ENCODE results near the gene MYO9A. TPM values are rescaled to one million over a fixed set of nuclear protein-coding genes. Genes with fewer than 3 reads are reported as not detected.

The MYO9A gene
- total and polyA plus RNA-seq, 4 donors: 17.2 to 116 (median 40.4) TPM

- H3K27me3 ChIP-seq (ENCODE audit: control insufficient read depth, insufficient read depth, low read length): no peaks in the 10 kb centered on the region
- DNase-seq (ENCODE audit: low read depth in 4 of 6, low spot score in 6 of 6): no peak
- no peaks in the 10 kb centered on the region for H3K4me1 ChIP-seq (ENCODE audit: control insufficient read depth, insufficient read depth, low read length)
- 91% methylated on average over 7 of the region's 10 CpGs for WGBS (ENCODE audit: insufficient coverage)
- H3K27ac ChIP-seq (ENCODE audit: low read depth, low read length): no peak overlapping the region
- no peaks in the 10 kb centered on the region for H3K9me3 ChIP-seq (ENCODE audit: control insufficient read depth, insufficient read depth, low read length)
- H3K4me3 ChIP-seq (ENCODE audit: low read depth, low read length): no peak overlapping the region
- no peaks in the 10 kb centered on the region for H3K36me3 ChIP-seq (ENCODE audit: control insufficient read depth, insufficient read depth, low read length)
Measured at GRCh38 chr15:71790081-71790480, 327.9 kb downstream of the MYO9A start.

DNA sequence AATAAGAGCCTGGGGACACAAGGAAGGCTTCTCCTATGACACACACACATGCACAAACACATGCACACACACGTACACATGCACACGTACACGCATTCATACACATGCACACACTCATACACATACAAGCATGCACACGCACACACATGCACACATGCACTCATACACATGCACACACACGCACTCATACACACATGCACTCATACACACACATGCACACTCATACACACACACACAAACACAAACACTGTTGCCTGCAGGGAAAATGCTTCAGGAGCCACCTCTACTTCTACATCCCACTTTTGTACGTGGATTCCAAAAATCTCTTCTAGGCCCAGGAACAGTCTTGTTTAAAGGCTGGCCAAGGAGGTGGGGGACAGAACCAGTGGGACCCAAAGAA, 328.3 kb downstream of the MYO9A start:
- no peaks in the 10 kb centered on the region for H3K4me1 ChIP-seq (ENCODE audit: control insufficient read depth, insufficient read depth, low read length)
- no peaks in the 10 kb centered on the region for H3K36me3 ChIP-seq (ENCODE audit: control insufficient read depth, insufficient read depth, low read length)
- 97% methylated on average over 5 of the region's 6 CpGs for WGBS (ENCODE audit: insufficient coverage)
- no peak for DNase-seq (ENCODE audit: low read depth in 4 of 6, low spot score in 6 of 6)
- no peaks in the 10 kb centered on the region for H3K9me3 ChIP-seq (ENCODE audit: control insufficient read depth, insufficient read depth, low read length)
- no peak overlapping the region for H3K4me3 ChIP-seq (ENCODE audit: low read depth, low read length)
- no peak overlapping the region for H3K27ac ChIP-seq (ENCODE audit: low read depth, low read length)
- no peaks in the 10 kb centered on the region for H3K27me3 ChIP-seq (ENCODE audit: control insufficient read depth, insufficient read depth, low read length)

DNA sequence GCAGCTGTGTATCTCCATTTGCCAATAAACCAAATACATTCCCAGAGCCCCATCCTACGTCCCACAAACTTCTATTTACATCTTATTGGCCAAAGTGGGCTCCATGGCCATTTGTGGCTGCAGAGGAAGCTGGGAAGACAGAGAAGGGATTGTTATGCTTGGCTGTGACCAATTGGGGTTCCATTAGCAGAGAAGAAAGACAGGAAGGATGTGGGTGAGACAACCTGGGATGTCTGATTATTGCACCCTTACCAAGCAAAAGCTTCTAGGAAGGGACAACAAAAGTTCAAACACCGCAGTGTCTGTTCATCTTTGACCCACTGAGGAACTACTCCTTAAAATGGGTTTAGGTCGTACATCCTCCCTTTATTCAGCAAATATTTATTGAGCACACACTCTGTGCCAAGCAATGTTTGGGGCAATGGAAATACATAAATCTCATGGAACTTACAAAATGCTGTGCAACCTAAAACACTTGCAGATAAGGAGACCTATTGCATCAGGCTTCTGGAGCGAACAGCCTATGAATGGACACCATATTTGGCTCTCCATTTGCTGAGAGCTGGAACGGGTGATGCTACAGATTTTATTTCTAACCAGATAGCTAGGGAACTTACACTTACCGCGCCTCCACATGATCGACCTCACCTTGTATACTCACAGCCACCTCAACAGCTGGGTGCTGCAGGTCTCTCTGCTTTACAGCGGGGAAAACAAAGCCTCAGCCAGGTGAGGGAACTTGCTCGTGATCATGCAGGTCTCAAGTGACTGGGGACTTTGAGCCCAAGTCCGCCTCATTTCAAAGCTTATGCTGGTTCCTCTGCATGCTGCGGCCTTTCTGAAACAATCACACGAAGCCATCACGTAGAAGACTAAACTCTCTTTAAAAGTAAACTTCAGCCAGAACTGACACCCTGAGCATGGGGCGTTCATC, 329.0 kb downstream of the MYO9A start:
- Histone ChIP-seq H3K36me3 (ENCODE audit: control insufficient read depth, insufficient read depth, low read length) (no peaks in the 10 kb centered on the region), H3K4me3 (ENCODE audit: low read depth, low read length) (no peak overlapping the region), H3K4me1 (ENCODE audit: control insufficient read depth, insufficient read depth, low read length) (no peaks in the 10 kb centered on the region), H3K27me3 (ENCODE audit: control insufficient read depth, insufficient read depth, low read length) (no peaks in the 10 kb centered on the region), H3K27ac (ENCODE audit: low read depth, low read length) (no peak overlapping the region), H3K9me3 (ENCODE audit: control insufficient read depth, insufficient read depth, low read length) (no peaks in the 10 kb centered on the region)
- 97% methylated on average over 12 of the region's 15 CpGs for WGBS (ENCODE audit: insufficient coverage)
- DNase-seq (ENCODE audit: low read depth in 4 of 6, low spot score in 6 of 6): no peak

DNA sequence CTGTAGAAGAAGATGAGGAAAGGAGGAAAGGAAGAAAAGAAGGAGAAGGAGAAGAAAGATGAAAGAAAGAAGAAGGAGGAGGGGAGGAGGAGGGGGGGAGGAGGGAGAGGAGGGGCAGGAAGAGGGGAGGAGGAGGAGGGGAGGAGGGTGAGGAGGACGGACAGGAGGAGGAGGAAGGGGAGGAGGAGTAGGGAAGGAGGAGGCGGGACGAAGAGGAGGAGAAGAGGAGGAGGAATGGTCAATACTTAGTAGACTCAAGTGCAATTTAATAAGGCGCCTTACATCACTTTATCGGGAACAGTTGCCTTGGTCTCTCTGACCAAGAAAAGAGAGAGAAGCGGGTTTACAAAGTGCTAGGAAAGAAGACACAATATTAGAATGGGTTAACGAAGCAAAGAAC, 331.3 kb downstream of the MYO9A start:
- H3K36me3 ChIP-seq (ENCODE audit: control insufficient read depth, insufficient read depth, low read length): peaks cover 3% of the 10 kb centered on the region
- H3K27me3 ChIP-seq (ENCODE audit: control insufficient read depth, insufficient read depth, low read length): no peaks in the 10 kb centered on the region
- 84% methylated on average over 7 of the region's 7 CpGs for WGBS (ENCODE audit: insufficient coverage)
- no peak overlapping the region for H3K27ac ChIP-seq (ENCODE audit: low read depth, low read length)
- no peak overlapping the region for H3K4me3 ChIP-seq (ENCODE audit: low read depth, low read length)
- H3K4me1 ChIP-seq (ENCODE audit: control insufficient read depth, insufficient read depth, low read length): no peaks in the 10 kb centered on the region
- no peak for DNase-seq (ENCODE audit: low read depth in 4 of 6, low spot score in 6 of 6)
- no peaks in the 10 kb centered on the region for H3K9me3 ChIP-seq (ENCODE audit: control insufficient read depth, insufficient read depth, low read length)

- no peaks in the 10 kb centered on the region for H3K9me3 ChIP-seq (ENCODE audit: control insufficient read depth, insufficient read depth, low read length)
- H3K27me3 ChIP-seq (ENCODE audit: control insufficient read depth, insufficient read depth, low read length): no peaks in the 10 kb centered on the region
- no peak for DNase-seq (ENCODE audit: low read depth in 4 of 6, low spot score in 6 of 6)
- no peak overlapping the region for H3K27ac ChIP-seq (ENCODE audit: low read depth, low read length)
- H3K4me3 ChIP-seq (ENCODE audit: low read depth, low read length): no peak overlapping the region
- WGBS (ENCODE audit: insufficient coverage): 100% methylated on average over 1 of the region's 2 CpGs
- peaks cover 5% of the 10 kb centered on the region for H3K36me3 ChIP-seq (ENCODE audit: control insufficient read depth, insufficient read depth, low read length)
- H3K4me1 ChIP-seq (ENCODE audit: control insufficient read depth, insufficient read depth, low read length): no peaks in the 10 kb centered on the region
Measured at GRCh38 chr15:71785996-71786395, 332.0 kb downstream of the MYO9A start.

GRCh38 chr15:71784719-71785118, 333.2 kb downstream of the MYO9A start:
- 74% methylated on average over 6 of the region's 6 CpGs for WGBS (ENCODE audit: insufficient coverage)
- H3K9me3 ChIP-seq (ENCODE audit: control insufficient read depth, insufficient read depth, low read length): no peaks in the 10 kb centered on the region

GRCh38 chr15:71782422-71783165, 335.4 kb downstream of the MYO9A start:
- no peak overlapping the region for H3K27ac ChIP-seq (ENCODE audit: low read depth, low read length)
- 90% methylated on average over 2 of the region's 10 CpGs for WGBS (ENCODE audit: insufficient coverage)
- H3K9me3 ChIP-seq (ENCODE audit: control insufficient read depth, insufficient read depth, low read length): no peaks in the 10 kb centered on the region
- no peak for DNase-seq (ENCODE audit: low read depth in 4 of 6, low spot score in 6 of 6)
- no peak overlapping the region for H3K4me3 ChIP-seq (ENCODE audit: low read depth, low read length)
- H3K36me3 ChIP-seq (ENCODE audit: control insufficient read depth, insufficient read depth, low read length): peaks cover 8% of the 10 kb centered on the region
- H3K27me3 ChIP-seq (ENCODE audit: control insufficient read depth, insufficient read depth, low read length): no peaks in the 10 kb centered on the region
- no peaks in the 10 kb centered on the region for H3K4me1 ChIP-seq (ENCODE audit: control insufficient read depth, insufficient read depth, low read length)

More at GRCh38 chr15:71784719-71785118, 333.2 kb downstream of the MYO9A start:
- Histone ChIP-seq H3K4me3 (ENCODE audit: low read depth, low read length) (no peak overlapping the region), H3K4me1 (ENCODE audit: control insufficient read depth, insufficient read depth, low read length) (no peaks in the 10 kb centered on the region), H3K36me3 (ENCODE audit: control insufficient read depth, insufficient read depth, low read length) (peaks cover 5% of the 10 kb centered on the region), H3K27ac (ENCODE audit: low read depth, low read length) (no peak overlapping the region), H3K27me3 (ENCODE audit: control insufficient read depth, insufficient read depth, low read length) (no peaks in the 10 kb centered on the region)
- DNase-seq (ENCODE audit: low read depth in 4 of 6, low spot score in 6 of 6): no peak

GRCh38 chr15:71781965-71782265, 336.0 kb downstream of the MYO9A start:
- 86% methylated on average over 7 of the region's 8 CpGs for WGBS (ENCODE audit: insufficient coverage)

DNA sequence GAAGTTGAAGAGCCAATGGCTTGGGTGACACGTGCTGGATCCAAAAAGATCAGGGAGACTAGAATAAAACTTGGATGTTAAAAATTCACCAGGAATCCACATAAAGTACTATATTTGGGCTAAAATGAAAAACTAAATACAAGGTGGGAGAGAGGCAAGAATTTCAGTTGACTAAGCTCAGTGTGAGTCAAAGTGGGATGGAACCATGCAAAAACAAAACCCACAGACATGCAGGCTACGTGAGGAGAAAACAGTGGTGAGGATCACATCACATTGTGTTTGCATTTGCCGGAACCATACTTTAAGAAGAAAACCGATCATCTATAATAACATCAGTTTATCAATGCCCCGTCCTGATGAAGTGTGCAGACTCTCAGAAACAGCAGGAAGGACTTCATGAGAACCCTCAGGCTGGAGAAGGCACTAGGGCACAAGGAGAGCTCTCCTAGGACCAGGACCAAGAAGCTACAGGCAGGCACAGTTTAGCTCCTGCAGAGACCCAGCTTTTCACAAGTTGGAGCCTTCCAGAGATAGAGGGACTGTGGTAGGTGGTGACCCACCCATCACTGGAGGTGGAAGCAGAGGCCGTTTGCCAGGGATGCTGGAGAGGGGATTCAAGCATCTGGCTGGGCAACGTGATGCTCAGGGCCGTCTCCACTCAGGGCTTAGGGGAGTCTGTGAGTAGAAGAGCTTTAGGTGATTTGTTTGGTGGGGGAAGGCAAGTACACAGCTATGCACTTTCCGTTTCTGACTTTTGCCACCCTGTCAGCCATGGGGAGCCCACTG, 336.6 kb downstream of the MYO9A start:
- WGBS (ENCODE audit: insufficient coverage): 91% methylated on average over 8 of the region's 9 CpGs
- Histone ChIP-seq H3K4me1 (ENCODE audit: control insufficient read depth, insufficient read depth, low read length) (no peaks in the 10 kb centered on the region), H3K4me3 (ENCODE audit: low read depth, low read length) (no peak overlapping the region), H3K9me3 (ENCODE audit: control insufficient read depth, insufficient read depth, low read length) (no peaks in the 10 kb centered on the region), H3K36me3 (ENCODE audit: control insufficient read depth, insufficient read depth, low read length) (peaks cover 14% of the 10 kb centered on the region), H3K27me3 (ENCODE audit: control insufficient read depth, insufficient read depth, low read length) (no peaks in the 10 kb centered on the region), H3K27ac (ENCODE audit: low read depth, low read length) (no peak overlapping the region)
- DNase-seq (ENCODE audit: low read depth in 4 of 6, low spot score in 6 of 6): no peak

More at GRCh38 chr15:71781965-71782265, 336.0 kb downstream of the MYO9A start:
- no peaks in the 10 kb centered on the region for H3K4me1 ChIP-seq (ENCODE audit: control insufficient read depth, insufficient read depth, low read length)
- no peak overlapping the region for H3K4me3 ChIP-seq (ENCODE audit: low read depth, low read length)
- no peaks in the 10 kb centered on the region for H3K9me3 ChIP-seq (ENCODE audit: control insufficient read depth, insufficient read depth, low read length)
- no peak overlapping the region for H3K27ac ChIP-seq (ENCODE audit: low read depth, low read length)
- H3K36me3 ChIP-seq (ENCODE audit: control insufficient read depth, insufficient read depth, low read length): peaks cover 14% of the 10 kb centered on the region
- DNase-seq (ENCODE audit: low read depth in 4 of 6, low spot score in 6 of 6): no peak
- no peaks in the 10 kb centered on the region for H3K27me3 ChIP-seq (ENCODE audit: control insufficient read depth, insufficient read depth, low read length)
